ENCODE data around the gene NCOR2.

Gene NCOR2

DNA sequence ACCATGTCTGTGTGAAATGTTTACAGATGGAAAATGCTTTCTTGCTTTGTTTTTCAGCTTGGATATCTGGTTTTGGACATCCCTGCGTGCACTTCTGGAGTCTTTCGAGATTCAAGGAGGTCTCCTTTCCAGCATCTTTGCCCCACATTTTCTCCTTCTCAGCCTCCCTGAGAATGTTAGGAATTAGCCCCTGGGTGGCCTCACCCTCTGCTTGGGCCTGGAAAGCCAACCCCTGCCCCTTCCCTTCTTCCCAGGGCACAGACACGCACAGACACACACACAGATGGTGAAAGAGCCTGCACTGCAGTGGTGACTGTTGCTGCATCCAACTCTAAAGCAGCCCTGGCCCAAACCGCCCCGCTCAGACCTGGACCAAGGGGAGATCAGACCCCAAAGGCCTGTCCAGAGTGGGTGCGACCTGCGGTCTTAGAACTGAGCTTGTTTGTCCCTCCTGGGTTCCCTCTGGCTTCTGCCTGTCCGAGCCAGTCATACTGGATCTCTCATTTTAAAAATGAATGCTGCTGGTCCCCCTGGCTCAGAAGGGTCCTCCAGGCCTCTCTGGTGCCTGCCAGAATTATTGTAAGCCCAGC, 8.7 kb upstream of the NCOR2 start:
- Histone ChIP-seq H3K4me3 (ENCODE audit: extremely low read depth, insufficient read depth, low read length, poor library complexity, severe bottlenecking) (no peak overlapping the region), H3K27ac (ENCODE audit: low read depth, low read length, severe bottlenecking) (no peak overlapping the region), H3K9me3 (ENCODE audit: control insufficient read depth, low read length) (peaks cover 3% of the 10 kb centered on the region), H3K4me1 (ENCODE audit: control insufficient read depth, insufficient read depth, low read length, poor library complexity, severe bottlenecking) (peaks cover 8% of the 10 kb centered on the region), H3K36me3 (ENCODE audit: control insufficient read depth, insufficient read depth, low read length) (no peaks in the 10 kb centered on the region)
- WGBS, 2 experiments (ENCODE audit: insufficient coverage in 2 of 2), result 92 to 93% methylated on average over 8 of the region's 8 CpGs

DNA sequence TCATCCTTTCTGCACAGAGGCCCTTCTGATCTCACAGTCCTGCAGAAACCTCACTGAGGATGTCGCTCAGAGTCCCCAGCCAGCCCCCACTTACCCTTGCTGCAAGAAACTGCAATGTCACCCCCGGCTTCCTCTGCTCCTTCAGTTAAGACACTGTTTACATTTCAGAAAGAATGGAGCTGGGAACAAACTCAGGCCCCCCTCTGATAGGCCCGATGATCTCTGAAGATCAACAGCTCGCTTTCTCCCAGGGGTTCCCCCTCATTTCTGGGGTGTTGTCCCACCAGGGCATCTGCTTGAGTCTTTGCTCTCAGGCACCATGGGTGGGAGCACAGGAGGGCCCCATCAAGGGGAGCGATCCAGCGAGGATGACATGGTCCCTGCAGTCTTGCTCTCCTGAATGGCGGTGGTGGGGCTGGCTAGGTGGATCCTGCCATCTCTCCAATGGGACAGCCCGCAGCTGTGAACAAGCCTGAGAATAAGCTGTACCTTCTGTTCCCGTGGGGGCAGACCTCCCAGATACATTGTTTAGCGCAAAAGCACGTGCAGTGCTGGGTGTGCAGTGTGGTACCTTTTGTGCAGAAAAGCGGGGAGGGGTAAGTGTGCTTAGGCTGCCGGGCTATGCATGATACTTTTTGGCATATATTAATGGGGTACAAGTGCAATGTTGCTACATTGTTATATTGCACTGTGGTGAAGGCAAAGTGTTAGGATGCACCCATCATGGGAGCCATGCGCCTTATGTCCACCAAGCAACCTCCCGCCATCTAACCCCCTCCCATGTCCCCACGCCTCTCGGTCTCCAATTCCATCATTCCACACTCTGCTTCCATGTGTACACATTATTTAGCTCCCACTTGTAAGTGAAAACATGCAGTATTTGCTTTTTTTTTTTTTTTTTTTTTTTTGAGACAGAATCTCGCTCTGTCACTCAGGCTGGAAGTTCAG, 6.7 kb upstream of the NCOR2 start:
- Histone ChIP-seq H3K4me1 (ENCODE audit: control insufficient read depth, insufficient read depth, low read length, poor library complexity, severe bottlenecking) (peaks cover 8% of the 10 kb centered on the region), H3K36me3 (ENCODE audit: control insufficient read depth, insufficient read depth, low read length) (no peaks in the 10 kb centered on the region), H3K27ac (ENCODE audit: low read depth, low read length, severe bottlenecking) (no peak overlapping the region), H3K9me3 (ENCODE audit: control insufficient read depth, low read length) (no peaks in the 10 kb centered on the region), H3K4me3 (ENCODE audit: extremely low read depth, insufficient read depth, low read length, poor library complexity, severe bottlenecking) (no peak overlapping the region)
- WGBS, 2 experiments (ENCODE audit: insufficient coverage in 2 of 2), result 74 to 82% methylated on average over 13 of the region's 18 CpGs

DNA sequence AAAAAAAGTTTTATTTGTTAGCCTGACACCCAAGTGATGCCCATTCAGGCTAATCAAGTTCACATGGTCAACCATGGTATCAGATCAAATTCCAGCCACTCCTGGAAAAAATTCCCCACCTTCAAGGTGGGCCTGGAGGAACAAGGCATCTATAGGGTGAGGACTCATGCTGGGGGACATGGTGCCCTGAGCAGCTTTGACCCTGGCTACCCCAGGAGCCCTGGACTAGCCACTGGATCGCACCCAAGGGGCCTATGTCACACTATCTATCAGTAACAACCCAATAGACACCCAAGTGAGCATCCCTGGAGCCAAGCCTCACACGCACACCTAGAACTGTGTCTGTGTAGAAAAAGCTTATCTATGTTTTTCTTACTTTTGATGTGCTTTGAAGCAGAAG, 4.1 kb upstream of the NCOR2 start:
- Histone ChIP-seq H3K36me3 (ENCODE audit: control insufficient read depth, insufficient read depth, low read length) (no peaks in the 10 kb centered on the region), H3K4me3 (ENCODE audit: extremely low read depth, insufficient read depth, low read length, poor library complexity, severe bottlenecking) (no peak overlapping the region), H3K9me3 (ENCODE audit: control insufficient read depth, low read length) (no peaks in the 10 kb centered on the region), H3K4me1 (ENCODE audit: control insufficient read depth, insufficient read depth, low read length, poor library complexity, severe bottlenecking) (peaks cover 8% of the 10 kb centered on the region), H3K27ac (ENCODE audit: low read depth, low read length, severe bottlenecking) (no peak overlapping the region)
- WGBS, 2 experiments (ENCODE audit: insufficient coverage in 2 of 2), result 80 to 100% methylated on average over 1 of the region's 2 CpGs

DNA sequence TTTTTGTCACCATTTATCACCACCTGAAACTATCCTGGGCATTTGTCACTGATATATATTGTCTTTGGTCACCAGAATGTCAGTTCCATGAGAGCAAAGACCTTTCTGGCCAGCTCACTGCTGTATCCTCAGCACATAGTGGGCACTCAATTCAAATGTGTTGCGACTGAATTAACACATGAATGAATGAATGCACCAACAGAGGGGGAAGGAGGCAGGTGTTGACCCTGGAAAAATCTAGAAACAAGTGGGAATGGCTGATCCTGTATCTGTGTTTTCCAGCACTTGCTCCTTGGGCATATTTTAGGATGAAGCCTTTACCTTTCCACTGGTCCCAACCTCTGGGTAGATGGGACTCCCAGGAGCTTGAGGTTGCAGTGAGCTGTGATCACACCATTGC, 3.4 kb upstream of the NCOR2 start:
- Histone ChIP-seq H3K4me3 (ENCODE audit: extremely low read depth, insufficient read depth, low read length, poor library complexity, severe bottlenecking) (no peak overlapping the region), H3K4me1 (ENCODE audit: control insufficient read depth, insufficient read depth, low read length, poor library complexity, severe bottlenecking) (peaks cover 9% of the 10 kb centered on the region)
- 54 to 71% methylated on average over 1 of the region's 1 CpG for WGBS, 2 experiments (ENCODE audit: insufficient coverage in 2 of 2)

DNA sequence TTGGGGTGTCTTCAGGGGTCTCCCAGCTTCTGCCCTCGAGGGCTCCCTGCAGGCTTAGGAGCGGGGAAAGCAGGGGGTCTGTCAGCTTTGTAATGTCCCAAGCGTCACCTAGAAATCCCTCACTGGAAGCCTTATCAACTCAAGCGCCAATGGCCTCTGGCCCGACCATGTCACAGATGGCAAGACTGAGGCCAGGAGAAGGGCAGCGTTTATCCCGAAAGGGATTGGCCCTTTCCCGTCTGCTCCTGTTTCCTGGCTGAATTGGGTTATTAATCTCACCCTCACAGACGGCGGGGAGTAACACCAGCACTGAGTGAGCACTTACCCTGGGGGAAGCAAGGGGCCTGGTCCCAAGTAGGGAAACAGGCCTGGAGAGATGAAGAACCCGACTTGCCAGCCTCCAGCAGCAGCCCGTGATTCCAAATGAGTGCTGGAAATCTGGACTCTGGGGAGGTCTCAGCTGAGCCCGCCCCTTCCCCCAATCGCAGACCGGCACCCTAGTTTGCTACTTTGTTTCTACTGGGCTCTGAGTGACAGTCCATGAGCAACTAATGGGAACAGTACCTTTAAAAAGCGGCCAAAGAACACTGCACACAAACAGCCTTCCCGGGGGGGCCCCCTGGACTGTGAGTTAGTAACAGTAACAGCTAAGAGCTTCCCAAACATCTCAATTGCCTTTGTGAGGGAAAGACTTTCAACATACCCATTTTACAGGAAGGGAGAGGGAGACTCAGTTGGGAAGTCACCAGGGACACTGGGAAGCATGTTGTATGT, 2.1 kb upstream of the NCOR2 start:
- no peaks in the 10 kb centered on the region for H3K36me3 ChIP-seq (ENCODE audit: control insufficient read depth, insufficient read depth, low read length)
- no peak overlapping the region for H3K4me3 ChIP-seq (ENCODE audit: extremely low read depth, insufficient read depth, low read length, poor library complexity, severe bottlenecking)
- no peak overlapping the region for H3K27ac ChIP-seq (ENCODE audit: low read depth, low read length, severe bottlenecking)
- H3K9me3 ChIP-seq (ENCODE audit: control insufficient read depth, low read length), result no peaks in the 10 kb centered on the region
- peaks cover 16% of the 10 kb centered on the region for H3K4me1 ChIP-seq (ENCODE audit: control insufficient read depth, insufficient read depth, low read length, poor library complexity, severe bottlenecking)
- 64 to 68% methylated on average over 13 to 15 of the region's 17 CpGs for WGBS, 2 experiments (ENCODE audit: insufficient coverage in 2 of 2)

More for the DNA sequence above, 3.4 kb upstream of the NCOR2 start:
- no peaks in the 10 kb centered on the region for H3K36me3 ChIP-seq (ENCODE audit: control insufficient read depth, insufficient read depth, low read length)
- H3K9me3 ChIP-seq (ENCODE audit: control insufficient read depth, low read length), result no peaks in the 10 kb centered on the region
- no peak overlapping the region for H3K27ac ChIP-seq (ENCODE audit: low read depth, low read length, severe bottlenecking)

DNA sequence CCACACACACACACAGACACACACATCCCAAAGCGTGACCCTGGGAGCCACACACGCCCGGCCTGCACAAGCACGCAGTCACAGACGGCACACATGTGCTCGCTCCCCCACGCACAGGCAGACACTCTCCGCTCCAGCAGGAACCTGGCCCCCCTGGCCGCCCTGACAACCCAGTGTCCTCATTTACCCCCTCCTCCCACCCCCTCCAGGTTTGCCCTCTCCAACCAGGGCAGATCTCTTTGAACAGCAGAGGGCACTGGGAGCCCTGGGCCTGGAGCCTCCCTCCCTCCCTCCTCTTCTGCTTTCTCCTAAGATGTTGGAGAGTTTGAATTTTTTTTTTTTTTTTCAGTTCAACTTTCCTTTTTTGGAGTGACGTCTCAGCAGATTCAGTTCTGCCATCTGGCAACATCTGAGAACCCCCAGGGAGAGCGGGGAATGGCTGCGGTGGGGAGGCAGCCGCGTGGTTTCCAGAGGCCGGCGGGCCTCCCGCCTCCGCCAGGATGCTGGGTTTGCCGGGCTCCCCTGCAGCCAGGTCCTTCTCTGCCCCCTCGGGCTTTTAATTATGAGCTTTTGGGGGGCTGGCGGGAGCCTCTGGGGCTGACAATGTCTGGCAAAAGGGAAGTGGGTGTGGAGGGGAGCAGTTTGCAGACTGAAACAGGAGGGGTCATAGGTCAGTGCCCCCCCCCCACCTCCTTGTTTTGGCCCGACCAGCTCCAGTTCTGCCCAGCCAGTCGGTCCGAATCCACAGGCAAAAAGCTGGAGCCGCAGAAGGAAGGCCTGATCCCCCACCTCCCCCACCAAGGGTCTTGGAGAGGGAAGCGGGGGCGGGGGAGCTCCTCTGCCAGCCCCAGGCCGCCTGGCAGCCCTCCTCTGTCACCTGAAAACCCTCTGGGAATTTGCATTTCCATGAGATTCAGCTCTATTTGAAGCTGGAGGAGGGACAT, 1.3 kb upstream of the NCOR2 start:
- peaks cover under 1% of the 10 kb centered on the region for H3K36me3 ChIP-seq (ENCODE audit: control insufficient read depth, insufficient read depth, low read length)
- H3K4me1 ChIP-seq (ENCODE audit: control insufficient read depth, insufficient read depth, low read length, poor library complexity, severe bottlenecking), result peaks cover 13% of the 10 kb centered on the region
- no peaks in the 10 kb centered on the region for H3K9me3 ChIP-seq (ENCODE audit: control insufficient read depth, low read length)
- no peak overlapping the region for H3K4me3 ChIP-seq (ENCODE audit: extremely low read depth, insufficient read depth, low read length, poor library complexity, severe bottlenecking)
- WGBS, 2 experiments (ENCODE audit: insufficient coverage in 2 of 2), result 20 to 24% methylated on average over 16 to 17 of the region's 28 CpGs
- H3K27ac ChIP-seq (ENCODE audit: low read depth, low read length, severe bottlenecking), result peak overlapping the region; percentile 23

DNA sequence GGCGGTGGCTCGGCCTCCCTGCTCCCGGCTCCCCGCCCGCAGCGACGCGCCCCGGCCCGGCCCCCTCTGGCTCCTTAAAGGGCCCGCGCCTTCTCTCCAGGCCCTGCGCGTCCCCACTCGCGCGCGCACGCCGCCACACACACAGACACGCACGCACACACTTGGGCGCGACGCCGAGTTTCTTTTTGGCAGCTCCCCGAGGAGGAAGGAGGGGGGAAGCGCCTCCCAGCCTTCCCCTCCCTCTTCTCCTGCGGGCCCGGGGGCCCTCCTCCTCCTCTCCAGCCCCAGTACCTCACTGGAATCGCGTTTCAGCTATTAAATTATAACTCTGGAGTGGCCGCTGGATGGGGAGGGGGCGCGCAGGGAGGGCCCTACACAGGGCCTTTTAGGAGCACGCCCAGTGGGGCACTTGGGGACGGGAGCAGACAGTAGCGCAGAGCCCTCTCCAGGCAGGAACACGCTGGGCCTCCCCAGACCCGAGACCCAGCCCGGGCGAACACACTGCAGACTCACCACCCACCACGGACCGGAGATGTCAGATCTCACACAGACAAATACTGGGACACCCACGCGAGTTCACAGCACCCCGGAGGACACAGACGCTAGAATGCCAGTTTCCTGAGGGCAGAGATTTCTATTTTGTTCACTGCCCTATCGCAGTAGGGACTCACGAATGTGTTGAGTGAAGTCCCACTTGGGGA, 411 bp upstream of the NCOR2 start:
- Histone ChIP-seq H3K4me1 (ENCODE audit: control insufficient read depth, insufficient read depth, low read length, poor library complexity, severe bottlenecking) (peaks cover 9% of the 10 kb centered on the region), H3K9me3 (ENCODE audit: control insufficient read depth, low read length) (no peaks in the 10 kb centered on the region), H3K36me3 (ENCODE audit: control insufficient read depth, insufficient read depth, low read length) (peaks cover 9% of the 10 kb centered on the region), H3K27ac (ENCODE audit: low read depth, low read length, severe bottlenecking) (peak overlapping the region; percentile 62), H3K4me3 (ENCODE audit: extremely low read depth, insufficient read depth, low read length, poor library complexity, severe bottlenecking) (peak overlapping the region; percentile 39)
- WGBS, 2 experiments (ENCODE audit: insufficient coverage in 2 of 2), result 4 to 5% methylated on average over 12 to 19 of the region's 50 CpGs

DNA sequence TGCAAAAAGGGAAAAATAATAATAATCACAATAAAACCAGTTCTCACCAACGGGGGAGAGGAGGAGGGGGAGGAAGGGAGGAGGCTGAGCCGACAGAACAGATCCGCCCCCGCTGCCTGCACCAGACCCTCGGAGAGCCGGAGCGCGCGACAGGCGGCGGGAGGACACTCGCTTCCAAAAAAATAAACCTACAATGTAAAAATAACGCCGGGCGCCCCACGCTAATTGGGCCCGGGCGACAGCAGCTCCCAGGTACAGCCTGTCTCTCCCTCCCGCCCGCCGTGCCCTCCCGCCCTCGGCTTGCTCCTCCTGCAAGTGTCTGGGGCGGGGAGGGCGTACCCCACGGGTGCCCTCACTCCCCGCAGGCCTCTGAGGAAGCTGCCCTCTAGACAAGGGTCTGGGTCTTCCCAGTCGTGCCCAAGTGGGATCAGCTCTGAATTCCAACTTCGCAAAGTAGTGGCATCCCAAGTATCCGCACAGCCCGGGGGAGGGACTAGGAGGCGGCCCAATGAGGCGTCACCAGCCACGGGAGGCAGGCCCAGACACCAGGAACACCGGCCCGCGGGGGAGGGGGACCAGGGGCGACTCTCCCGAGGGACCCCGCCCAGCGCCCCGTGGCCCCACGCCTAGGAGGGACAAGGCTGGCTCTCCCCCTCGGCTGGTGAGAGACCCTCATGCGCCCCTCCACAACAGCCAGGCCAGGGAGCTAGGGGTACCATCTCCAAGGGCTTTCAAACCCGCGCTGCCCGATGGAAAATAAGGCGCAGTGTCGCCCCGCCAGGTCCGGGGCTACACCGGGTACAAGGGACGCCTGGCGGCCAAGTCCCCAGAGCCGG, 1.0 kb downstream of the NCOR2 start:
- Histone ChIP-seq H3K4me1 (ENCODE audit: control insufficient read depth, insufficient read depth, low read length, poor library complexity, severe bottlenecking) (peaks cover 9% of the 10 kb centered on the region), H3K36me3 (ENCODE audit: control insufficient read depth, insufficient read depth, low read length) (peaks cover 9% of the 10 kb centered on the region), H3K9me3 (ENCODE audit: control insufficient read depth, low read length) (no peaks in the 10 kb centered on the region), H3K27ac (ENCODE audit: low read depth, low read length, severe bottlenecking) (peak overlapping the region; percentile 83), H3K4me3 (ENCODE audit: extremely low read depth, insufficient read depth, low read length, poor library complexity, severe bottlenecking) (peak overlapping the region; percentile 95)
- 0 to 1% methylated on average over 41 to 50 of the region's 56 CpGs for WGBS, 2 experiments (ENCODE audit: insufficient coverage in 2 of 2)

DNA sequence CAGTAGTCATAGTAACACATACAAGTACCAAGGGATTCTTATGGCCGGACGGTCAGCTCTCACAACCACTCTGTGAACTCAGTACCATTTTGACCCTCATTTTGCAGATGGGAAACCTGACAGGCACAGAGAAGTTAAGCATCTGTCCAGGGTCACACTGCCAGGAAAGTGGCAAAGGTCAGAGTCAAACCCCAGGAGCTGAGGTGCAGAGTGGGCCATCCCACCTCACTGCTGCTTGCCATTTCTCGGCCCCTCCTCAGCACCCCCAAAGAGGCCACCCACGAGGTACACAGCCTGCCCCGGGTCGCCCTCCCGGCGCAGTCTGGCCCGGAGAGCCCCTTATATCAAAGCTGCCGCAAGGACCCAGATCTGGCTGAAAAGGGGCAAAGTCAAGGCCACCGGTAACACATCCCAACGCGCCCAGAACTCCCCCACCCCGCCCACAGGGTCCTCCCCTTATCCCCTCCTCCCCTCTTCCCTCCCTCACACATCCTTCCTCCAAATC, 1.7 kb downstream of the NCOR2 start:
- Histone ChIP-seq H3K4me3 (ENCODE audit: extremely low read depth, insufficient read depth, low read length, poor library complexity, severe bottlenecking) (peak overlapping the region; percentile 95), H3K27ac (ENCODE audit: low read depth, low read length, severe bottlenecking) (peak overlapping the region; percentile 83), H3K9me3 (ENCODE audit: control insufficient read depth, low read length) (no peaks in the 10 kb centered on the region), H3K36me3 (ENCODE audit: control insufficient read depth, insufficient read depth, low read length) (peaks cover 9% of the 10 kb centered on the region), H3K4me1 (ENCODE audit: control insufficient read depth, insufficient read depth, low read length, poor library complexity, severe bottlenecking) (peaks cover 9% of the 10 kb centered on the region)
- 12 to 58% methylated on average over 2 to 8 of the region's 14 CpGs for WGBS, 2 experiments (ENCODE audit: insufficient coverage in 2 of 2)
